Measurements from ENCODE around the gene PANX1. TPM values are rescaled to one million over a fixed set of nuclear protein-coding genes. Genes with fewer than 3 reads are reported as not detected.
A peak's percentile ranks its signal among the peaks of the same experiment; 100 is the strongest.

PANX1 gene
- total RNA-seq, 1 experiment from 2014 or later: 37.5 TPM

DNA sequence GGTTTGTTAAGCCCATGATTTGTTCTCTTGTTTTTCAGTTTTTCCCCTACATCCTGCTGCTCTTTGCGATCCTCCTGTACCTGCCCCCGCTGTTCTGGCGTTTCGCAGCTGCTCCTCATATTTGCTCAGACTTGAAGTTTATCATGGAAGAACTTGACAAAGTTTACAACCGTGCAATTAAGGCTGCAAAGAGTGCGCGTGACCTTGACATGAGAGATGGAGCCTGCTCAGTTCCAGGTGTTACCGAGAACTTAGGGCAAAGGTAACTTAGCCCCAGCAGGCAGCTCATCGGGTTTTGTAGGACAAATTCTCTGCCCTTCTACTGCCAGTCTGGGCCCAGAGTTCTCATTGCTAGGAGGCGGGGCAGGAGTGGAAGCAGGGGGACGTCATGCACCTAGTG is 49.7 kb downstream of the PANX1 start:
- peaks cover 6 to 7% of the 10 kb centered on the region in 2 experiments for H3K4me1 Mint-ChIP-seq
- no peak overlapping the region for H2AK5ac ChIP-seq (ENCODE audit: insufficient read length, low read length)
- H3K56ac ChIP-seq (ENCODE audit: insufficient read length, low read depth, low read length): no peak overlapping the region
- peaks cover 30 to 53% (median 42%) of the 10 kb centered on the region in 3 experiments; a peak in 6 of 7 replicates for H3K36me3 Mint-ChIP-seq (ENCODE audit: insufficient read depth in 1 of 3, low read depth in 3 of 3)
- H3K14ac ChIP-seq (ENCODE audit: insufficient read depth, low read length): no peak overlapping the region
- H3K4me2 ChIP-seq (ENCODE audit: insufficient read depth, insufficient read length, low read length): no peak overlapping the region
- H3K79me1 ChIP-seq (ENCODE audit: insufficient read depth, low read depth, low read length, poor library complexity, severe bottlenecking): peaks cover 8% of the 10 kb centered on the region
- no peaks in the 10 kb centered on the region for H3K27me3 Mint-ChIP-seq (ENCODE audit: low read depth)
- H3K4me1 ChIP-seq (ENCODE audit: insufficient read depth, low read length): no peaks in the 10 kb centered on the region
- no peak overlapping the region for H2BK15ac ChIP-seq (ENCODE audit: low read depth, low read length)
- no peak overlapping the region for H3K4ac ChIP-seq (ENCODE audit: low read depth, low read length)
- H3K9ac ChIP-seq (ENCODE audit: extremely low read depth, insufficient read length, low read length): no peak overlapping the region
- DNase-seq: no peak
- H3K9me3 ChIP-seq (ENCODE audit: control insufficient read depth, low read depth, low read length): no peaks in the 10 kb centered on the region
- H2AFZ ChIP-seq (ENCODE audit: low read length): no peak overlapping the region
- no peaks in the 10 kb centered on the region for H3K9me3 Mint-ChIP-seq
- WGBS (ENCODE audit: extremely low coverage, insufficient read length, low lambda C conversion rate): no CpG with 5 or more reads among the region's 11 CpGs
- H2BK12ac ChIP-seq (ENCODE audit: insufficient read length, low read depth, low read length): no peak overlapping the region
- no peak overlapping the region for H3T11ph ChIP-seq (ENCODE audit: low read length)
- no peak overlapping the region for H2BK20ac ChIP-seq (ENCODE audit: low read depth, low read length, poor library complexity, severe bottlenecking)
- H3K27ac ChIP-seq (ENCODE audit: insufficient read length, low read depth, low read length): no peak overlapping the region
- no peak for TF ChIP-seq CTCF (conservative IDR thresholded peaks at IDR 0.05)
- no peak overlapping the region for H3K23ac ChIP-seq (ENCODE audit: insufficient read length, low read depth, low read length)
- no peak overlapping the region for H3K4me3 Mint-ChIP-seq
- H3K79me2 ChIP-seq (ENCODE audit: insufficient read depth, low read length): peaks cover 6% of the 10 kb centered on the region; the same call in 1 of the 2 replicates
- H2BK120ac ChIP-seq (ENCODE audit: low read depth, low read length, poor library complexity, severe bottlenecking): no peak overlapping the region
- H3K18ac ChIP-seq (ENCODE audit: insufficient read length, low read depth, low read length): no peak overlapping the region
- no peak overlapping the region for H4K5ac ChIP-seq (ENCODE audit: insufficient read length, low read depth, low read length)
- H2BK5ac ChIP-seq (ENCODE audit: insufficient read length, low read length): no peak overlapping the region
- H3K27me3 ChIP-seq (ENCODE audit: insufficient read depth, low read length): no peaks in the 10 kb centered on the region
- H4K91ac ChIP-seq (ENCODE audit: insufficient read length, low read depth, low read length): no peak overlapping the region
- H4K20me1 ChIP-seq (ENCODE audit: control insufficient read depth, insufficient read depth, insufficient read length): no peaks in the 10 kb centered on the region
- H4K8ac ChIP-seq (replicated peaks; ENCODE audit: insufficient read length, low read depth, low read length): no peak overlapping the region
- H3K23me2 ChIP-seq (ENCODE audit: insufficient read length, low read depth, low read length, poor library complexity, severe bottlenecking): no peaks in the 10 kb centered on the region
- H3K27ac Mint-ChIP-seq: peak overlapping the region in 1 of 3 experiments; percentile 69; a peak in 2 of 7 replicates

All from H9 (cell line).